ENCODE data around the gene ATP6V0A4.

DNA sequence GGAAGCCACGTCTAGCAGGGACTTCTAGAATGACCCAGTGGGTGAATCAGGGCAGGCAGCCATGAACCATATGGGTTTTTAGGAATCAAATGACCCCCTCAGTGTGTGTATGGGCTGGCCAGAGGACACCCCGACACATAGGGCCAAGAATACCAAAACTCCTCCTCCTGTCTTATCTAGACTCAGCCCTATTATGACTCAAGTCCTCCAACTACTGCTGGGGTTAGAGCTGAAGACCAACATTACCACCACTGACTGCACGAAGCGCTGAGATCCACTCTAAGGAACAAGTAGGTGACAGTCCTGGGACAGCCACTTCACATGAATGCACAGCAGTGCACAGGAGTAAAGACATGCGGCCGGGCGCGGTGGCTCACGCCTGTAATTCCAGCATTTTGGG, 85.3 kb downstream of the ATP6V0A4 start:
- TF ChIP-seq, protein P1, sequence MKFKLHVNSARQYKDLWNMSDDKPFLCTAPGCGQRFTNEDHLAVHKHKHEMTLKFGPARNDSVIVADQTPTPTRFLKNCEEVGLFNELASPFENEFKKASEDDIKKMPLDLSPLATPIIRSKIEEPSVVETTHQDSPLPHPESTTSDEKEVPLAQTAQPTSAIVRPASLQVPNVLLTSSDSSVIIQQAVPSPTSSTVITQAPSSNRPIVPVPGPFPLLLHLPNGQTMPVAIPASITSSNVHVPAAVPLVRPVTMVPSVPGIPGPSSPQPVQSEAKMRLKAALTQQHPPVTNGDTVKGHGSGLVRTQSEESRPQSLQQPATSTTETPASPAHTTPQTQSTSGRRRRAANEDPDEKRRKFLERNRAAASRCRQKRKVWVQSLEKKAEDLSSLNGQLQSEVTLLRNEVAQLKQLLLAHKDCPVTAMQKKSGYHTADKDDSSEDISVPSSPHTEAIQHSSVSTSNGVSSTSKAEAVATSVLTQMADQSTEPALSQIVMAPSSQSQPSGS (CRISPR knock-in tag; IDR thresholded peaks at IDR 0.05), result no peak
- TF ChIP-seq, protein P2, sequence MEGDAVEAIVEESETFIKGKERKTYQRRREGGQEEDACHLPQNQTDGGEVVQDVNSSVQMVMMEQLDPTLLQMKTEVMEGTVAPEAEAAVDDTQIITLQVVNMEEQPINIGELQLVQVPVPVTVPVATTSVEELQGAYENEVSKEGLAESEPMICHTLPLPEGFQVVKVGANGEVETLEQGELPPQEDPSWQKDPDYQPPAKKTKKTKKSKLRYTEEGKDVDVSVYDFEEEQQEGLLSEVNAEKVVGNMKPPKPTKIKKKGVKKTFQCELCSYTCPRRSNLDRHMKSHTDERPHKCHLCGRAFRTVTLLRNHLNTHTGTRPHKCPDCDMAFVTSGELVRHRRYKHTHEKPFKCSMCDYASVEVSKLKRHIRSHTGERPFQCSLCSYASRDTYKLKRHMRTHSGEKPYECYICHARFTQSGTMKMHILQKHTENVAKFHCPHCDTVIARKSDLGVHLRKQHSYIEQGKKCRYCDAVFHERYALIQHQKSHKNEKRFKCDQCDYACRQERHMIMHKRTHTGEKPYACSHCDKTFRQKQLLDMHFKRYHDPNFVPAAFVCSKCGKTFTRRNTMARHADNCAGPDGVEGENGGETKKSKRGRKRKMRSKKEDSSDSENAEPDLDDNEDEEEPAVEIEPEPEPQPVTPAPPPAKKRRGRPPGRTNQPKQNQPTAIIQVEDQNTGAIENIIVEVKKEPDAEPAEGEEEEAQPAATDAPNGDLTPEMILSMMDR (CRISPR knock-in tag; IDR thresholded peaks at IDR 0.05), result no peak

Data from HepG2 (cell line).